GM21723 (cell line): Measurements from ENCODE around the gene RBFOX2.

ENCODE experiments used
- ATAC-seq: cut with Tn5 transposase; IDR thresholded peaks from one replicate; pipeline ENCODE4 v1.9.1; 2021; ENCODE audit warnings: mild to moderate bottlenecking, moderate library complexity; ENCODE audit not compliant: unreplicated experiment

RBFOX2 gene

DNA sequence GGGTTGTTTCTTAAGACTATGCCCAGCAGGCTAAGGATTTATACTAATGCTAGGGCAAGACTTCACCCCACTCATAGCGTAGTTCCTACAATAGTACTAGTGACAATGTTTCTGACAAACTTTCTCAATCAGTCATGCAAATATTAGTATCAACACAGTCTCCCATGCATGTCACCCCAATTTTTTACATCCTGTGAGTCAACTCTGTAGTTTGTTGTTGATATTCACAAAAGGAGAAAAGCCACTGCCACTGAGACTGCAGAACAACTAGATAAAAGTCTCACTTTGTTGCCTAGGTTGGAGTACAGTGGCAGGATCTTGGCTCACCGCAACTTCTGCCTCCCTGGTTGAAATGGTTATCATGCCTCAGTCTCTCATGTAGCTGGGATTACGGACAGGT is 155.2 kb downstream of the RBFOX2 start:
- no peak for ATAC-seq

DNA sequence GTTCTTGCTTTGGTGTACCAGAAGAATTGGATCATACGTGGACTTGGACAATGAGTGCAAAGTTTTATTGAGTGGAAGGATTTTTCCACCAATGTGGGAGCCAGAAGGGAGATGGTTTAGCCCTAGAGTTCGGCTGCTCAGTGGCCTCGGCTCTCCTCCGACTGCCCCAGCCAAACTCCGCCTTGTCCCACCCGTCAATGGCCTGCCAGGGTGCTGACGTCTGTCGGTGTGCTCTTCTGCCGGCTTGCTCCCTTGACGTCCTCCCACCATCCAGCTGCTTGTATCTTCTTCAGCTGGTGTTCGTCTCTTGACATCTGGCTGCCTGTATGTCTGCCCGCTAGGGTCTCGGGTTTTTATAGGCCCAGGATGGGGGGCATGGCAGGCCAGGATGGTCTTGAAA is 156.2 kb downstream of the RBFOX2 start:
- ATAC-seq: no peak

DNA sequence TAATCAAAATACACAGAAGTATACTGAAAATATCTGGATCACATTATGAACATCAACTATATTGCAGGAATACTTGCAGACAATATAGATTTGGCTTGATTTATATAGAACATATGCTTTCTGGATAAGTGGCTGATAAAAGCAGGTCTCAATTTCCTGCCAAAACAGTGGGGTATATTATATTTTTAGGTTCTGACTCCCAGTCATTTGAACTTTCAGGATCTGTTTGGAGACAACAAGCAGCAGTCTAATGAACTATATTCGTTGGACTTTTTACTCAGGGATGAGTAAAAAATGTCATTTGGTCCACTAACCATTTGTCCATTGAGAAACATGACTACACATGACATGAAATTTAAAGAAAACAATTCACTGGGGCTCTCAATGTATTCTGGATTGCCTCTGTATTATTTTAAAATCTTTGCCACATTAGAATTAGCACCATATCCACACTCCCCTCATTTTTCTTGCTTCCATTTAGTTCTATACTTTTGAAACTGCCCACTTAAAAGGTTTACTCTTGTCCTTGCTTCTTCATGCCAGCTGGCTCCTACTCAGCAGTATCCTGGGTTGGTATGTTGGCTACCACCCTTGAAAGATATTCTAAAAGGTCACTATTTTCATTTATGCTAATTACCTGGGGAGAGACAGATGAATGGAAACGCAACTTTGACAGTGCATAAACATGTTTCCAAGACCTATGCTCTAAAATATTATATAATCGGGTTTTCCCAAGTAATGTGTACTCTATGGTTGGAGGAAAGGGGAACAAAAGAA is 157.9 kb downstream of the RBFOX2 start:
- ATAC-seq: no peak

DNA sequence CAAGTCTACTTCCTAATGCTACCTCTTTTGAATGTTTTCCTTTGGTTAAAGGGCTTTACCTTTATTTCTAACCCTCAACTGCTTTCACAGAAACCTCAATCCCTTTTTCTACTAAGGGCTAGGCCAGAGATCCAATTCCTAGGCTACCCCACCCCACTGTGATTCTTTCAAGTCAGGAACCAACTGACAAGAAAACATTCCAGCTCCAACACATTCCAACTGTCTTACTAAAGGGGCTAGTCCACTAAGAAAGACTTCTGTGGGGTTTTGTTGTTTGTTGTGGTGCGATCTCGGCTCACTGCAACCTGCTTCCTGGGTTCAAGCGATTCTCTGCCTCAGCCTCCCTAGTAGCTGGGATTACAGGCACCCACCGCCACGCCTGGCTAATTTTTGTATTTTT is 159.7 kb downstream of the RBFOX2 start:
- ATAC-seq: no peak

- no peak for ATAC-seq
These were observed 162.0 kb downstream of the RBFOX2 start for GRCh38 chr22:35866651-35867050.

GRCh38 chr22:35864545-35865165 is 164.0 kb downstream of the RBFOX2 start:
- no peak for ATAC-seq

DNA sequence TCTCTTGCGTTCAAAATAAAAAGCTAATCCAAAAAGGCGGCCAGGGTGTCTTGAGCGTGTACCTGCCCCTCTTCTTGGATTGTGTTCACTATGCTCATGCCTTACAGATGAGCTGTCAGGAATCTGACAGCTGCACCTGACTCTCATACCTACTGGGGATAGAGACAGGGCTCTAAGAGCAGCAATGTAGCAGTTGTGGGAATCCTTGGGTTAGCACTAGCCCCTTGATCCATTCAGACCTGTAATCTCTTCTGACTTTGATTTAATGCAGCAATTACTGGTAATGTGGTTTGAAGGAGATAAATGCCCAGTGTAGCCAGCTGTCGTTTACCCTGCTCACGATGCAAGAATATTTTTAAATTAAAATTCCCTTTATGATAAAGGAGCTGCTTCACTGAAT is 165.2 kb downstream of the RBFOX2 start:
- ATAC-seq: no peak

- no peak for ATAC-seq
These were observed 165.9 kb downstream of the RBFOX2 start for GRCh38 chr22:35862697-35863096.

GRCh38 chr22:35861451-35861850 is 167.2 kb downstream of the RBFOX2 start:
- no peak for ATAC-seq

DNA sequence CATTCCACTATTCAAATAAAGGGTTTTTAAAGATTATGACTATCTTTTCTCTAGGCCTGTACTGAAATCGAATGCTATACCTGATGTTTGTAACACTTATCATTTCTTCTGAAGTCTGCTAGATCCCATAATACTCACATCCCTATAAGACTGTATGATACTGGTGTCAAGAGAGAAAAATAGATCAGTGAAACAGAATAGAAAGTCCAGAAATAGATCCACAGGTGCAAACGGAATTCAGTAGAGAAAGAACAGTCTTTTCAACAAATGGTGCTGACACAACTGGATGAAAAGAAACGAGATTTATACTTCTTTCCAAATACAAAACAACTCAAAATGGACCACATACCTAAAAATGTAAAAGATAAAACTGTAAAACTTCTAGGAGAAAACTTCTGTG is 167.8 kb downstream of the RBFOX2 start:
- no peak for ATAC-seq

DNA sequence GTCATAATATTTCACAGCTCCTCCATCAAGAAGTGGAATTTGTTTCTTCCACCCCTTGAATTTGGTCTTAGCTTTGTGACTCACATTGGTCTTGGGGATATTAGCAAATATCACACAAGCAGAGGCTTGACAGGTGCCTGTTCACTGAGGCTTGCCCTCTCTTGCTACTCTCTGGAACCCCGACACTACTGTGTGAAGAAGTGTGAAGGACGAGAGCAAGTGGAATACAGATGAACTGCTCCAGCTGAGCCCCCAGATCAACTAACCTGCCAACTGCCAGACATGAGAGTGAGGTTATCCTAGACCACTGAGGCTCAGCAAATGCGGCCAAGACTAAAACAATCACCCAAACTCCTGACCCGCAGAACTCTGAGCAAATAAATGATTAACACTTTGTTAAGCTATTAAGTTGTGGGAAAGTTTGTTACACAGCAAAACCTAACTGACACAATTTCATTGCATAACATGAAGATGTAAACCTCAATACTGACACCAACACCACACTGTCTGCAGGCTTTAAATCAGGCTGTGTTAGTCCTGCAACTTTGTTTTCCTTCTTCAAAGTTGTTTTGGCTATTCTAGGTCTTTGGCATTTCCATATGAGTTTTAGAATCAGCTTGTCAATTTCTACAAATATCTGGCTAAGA is 168.4 kb downstream of the RBFOX2 start:
- ATAC-seq: no peak

GRCh38 chr22:35854334-35854733 is 174.3 kb downstream of the RBFOX2 start:
- no peak for ATAC-seq

DNA sequence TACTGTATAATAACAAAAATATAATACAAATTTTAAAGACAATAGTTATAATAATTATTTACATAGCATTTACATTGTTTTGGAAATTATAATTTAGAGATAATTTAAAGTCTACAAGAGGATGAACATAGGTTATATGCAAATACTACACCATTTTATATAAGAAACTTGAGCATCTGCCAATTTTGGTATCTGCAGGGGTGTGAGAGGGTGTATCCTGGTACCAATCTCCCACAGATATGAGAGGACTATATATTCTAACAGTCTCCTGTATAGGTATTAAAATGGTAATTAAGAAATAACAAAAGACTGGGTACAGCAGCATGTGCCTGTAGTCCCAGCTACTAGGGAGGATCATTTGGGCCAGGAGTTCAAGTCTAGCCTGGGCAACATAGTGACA is 176.5 kb downstream of the RBFOX2 start:
- ATAC-seq: no peak

DNA sequence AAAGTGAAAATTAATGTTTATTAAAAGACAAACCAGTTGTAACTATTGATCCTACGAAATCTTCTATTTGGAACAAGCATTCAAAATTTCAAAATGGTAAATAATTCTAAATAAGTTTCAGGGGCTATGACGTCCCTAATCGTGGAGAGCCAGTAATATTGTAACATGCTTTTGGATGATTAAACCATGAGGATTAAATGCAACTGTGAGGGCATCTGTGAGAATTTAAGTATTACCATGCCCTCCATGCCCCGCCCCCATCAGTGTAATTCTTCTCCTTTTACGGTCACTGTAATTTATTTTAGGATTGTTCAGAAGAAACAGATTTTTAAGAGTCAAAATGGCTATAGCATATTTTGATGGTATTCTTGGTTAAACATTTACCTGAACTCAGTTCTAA is 177.8 kb downstream of the RBFOX2 start:
- ATAC-seq: no peak

DNA sequence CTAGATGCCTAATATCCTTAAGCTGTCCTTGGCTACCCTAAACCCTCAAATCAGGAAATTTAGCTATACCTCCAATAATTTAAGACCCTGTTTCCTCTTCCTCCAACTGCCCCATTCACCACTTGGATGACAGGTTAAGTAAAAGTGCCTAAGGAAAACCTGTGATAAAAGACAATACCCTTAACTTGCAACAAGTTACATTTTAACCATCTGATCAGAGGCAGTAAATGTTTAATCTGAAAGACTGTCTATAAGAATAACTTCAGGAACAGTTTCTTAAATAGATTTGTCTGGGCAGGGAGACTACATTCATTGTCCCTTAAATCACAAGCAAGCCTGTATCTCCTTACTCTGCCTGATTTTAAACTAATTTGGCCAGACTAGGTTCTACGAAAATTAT is 181.8 kb downstream of the RBFOX2 start:
- ATAC-seq: no peak

DNA sequence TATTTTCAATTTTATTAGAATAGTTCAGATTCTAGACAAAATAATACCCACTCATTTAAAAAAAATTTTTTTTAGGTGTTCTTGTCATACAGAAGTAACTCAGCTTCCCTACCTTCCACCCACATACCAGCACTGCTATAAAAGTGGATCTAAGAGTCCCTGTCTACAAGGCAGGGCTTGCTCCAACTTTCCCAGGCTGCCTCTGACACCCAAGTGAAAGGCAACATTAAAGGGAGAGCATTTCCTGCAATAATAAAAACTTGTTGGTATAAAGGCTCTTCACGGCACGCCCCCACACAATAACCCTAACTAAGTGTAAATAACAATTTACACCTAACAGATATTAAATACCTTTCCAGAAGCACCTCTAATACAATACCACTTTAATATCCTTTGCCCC is 183.7 kb downstream of the RBFOX2 start:
- ATAC-seq: no peak

GRCh38 chr22:35842954-35843353 is 185.7 kb downstream of the RBFOX2 start:
- no peak for ATAC-seq

DNA sequence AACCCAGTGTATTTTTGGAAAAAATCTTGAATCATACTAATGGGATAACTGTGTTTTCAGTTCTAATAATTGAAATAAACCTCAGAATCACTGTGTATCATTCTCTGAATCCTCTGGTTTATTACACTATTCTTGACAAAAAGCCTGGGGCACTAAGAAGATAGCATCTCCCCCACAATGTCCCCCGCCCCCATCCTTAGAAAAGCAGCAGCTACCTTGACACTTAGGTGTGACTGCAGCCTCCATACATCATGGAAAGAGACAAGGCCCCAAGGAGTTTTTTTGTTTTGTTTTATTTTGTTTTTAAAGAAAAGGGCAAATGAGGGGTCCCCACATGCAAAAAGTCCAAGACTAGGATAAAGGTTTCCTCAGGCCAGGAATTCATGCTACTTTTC is 186.1 kb downstream of the RBFOX2 start:
- ATAC-seq: no peak

GRCh38 chr22:35841907-35842518 is 186.6 kb downstream of the RBFOX2 start:
- no peak for ATAC-seq

DNA sequence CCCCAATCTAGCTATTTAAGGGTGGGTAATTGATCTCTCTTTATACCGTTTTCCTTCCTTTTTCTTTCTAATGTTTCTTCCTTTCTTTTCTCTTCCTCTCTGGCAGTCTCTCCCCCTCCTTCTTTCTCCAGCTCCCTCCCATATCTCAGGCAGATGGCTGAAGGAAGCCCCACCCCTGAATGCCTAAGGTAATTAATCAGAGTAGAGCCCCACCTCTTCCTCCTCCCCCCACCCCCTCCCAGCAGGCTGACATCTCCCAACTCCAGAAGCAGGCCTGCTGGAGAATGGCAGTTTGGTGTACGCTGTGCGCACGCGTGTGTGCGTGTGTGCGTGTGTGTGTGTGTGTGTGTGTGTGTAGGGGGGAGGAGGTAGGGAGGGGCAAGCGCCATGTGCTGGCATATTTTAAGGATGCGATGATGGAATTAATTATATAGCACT is 188.3 kb downstream of the RBFOX2 start:
- ATAC-seq: no peak

DNA sequence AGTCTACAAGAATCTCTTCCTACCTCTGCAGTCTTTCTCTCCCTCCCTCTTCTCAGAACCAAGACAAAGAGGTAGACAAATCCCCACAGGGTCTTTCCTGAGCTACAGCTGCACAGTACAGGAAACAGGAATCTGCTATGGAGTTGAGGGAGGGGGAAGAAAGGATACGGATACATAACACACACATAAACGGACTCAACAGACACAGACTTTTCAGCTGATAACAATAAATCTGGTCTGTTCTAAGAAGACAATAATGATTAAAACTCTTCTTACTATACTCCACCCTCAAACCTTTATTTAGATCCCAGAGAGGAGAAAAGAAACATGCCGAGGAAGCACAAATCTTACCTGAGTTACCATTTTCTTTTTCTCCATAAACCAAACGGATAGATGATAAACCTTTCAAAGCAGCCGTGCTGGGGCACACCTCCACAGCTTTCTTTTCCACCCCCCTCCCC is 188.8 kb downstream of the RBFOX2 start:
- ATAC-seq: no peak
